Measurements from ENCODE around the gene KCNJ12.
"Not testable (repeated sequence)": the region's sequence is repeated elsewhere in the genome, so short reads cannot be mapped to it uniquely, and the experiment has no call there.

The KCNJ12 gene

GRCh38 chr17:21388066-21388465, 11.9 kb downstream of the KCNJ12 start:
- no peak for DNase-seq

DNA sequence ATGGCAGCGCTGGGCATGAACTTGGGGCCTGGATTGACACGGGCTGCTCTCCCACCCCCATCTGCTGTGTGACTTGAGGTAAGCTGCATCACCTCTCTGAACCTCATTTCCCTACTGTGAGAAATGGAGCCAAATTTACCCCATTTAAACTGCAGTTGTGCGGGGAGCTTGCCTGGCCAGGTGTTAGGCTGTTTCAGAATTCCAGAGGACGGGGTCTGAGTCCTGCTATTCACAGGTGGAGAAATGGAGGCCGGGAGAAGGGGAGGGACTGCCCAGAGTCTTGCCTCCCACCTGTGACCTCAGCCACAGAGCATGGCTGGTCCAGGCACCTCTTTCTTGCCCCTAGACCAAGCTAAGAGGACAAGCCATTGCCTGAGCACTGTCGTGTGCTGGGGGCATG, 12.8 kb downstream of the KCNJ12 start:
- DNase-seq: no peak

DNA sequence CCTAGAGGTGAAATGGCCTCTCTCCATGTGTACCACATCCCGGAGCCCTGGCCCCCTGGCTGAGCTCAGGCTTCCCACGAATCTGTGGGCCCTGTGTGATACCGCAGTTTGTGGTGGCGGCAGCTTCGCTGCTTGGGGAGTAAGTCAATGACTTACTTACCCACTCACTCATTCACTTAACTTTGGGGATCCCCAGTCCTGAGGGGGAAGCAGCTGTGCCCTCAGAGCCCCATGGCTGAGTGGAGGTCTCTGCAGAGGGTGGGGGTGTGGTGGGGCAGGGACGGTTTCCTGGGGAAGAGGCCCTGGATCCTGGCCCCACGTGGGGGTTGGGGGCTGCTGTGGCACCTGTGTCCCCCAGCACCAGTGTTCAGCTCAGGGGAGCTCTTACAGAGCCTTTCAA, 13.2 kb downstream of the KCNJ12 start:
- DNase-seq: no peak

DNA sequence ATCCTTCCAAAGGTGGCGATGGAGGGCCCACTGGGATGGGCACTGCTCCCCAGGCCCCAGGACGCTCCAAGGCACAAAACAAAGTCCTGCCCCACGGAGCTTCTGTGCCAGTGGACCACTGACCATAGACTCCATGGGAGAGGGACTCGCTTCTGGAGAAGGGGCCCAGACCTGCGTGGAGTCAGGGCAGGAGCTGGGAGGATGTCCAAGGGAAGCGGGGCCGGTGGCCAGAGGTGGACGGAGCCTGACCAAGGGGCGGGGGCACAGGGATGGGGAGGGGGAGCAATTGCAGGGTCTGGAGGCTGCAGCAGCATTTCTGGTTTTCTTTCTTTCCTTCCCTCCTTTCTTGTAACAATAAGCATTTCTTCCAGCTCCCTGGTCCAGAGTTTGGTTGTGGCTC, 14.1 kb downstream of the KCNJ12 start:
- DNase-seq: no peak

DNA sequence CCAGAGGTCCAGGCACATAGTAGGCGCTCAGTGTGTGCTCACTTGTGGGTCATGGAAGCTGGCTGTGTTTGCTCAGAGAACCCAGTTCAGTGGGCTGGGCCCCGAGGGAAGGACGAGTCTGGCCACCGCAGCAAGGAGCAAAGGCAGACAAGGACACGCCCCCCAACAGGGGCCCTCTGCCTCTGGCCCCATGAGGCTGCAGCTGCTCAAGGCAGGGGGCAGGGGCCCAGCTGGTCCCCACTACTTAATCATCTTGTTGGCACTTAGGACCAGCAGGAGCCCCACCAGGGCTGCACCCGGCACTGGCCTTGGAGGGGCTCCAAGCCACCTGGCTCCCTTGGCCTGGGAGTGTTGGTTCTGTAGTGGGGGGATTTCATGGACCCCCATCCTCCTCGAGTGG, 16.1 kb downstream of the KCNJ12 start:
- DNase-seq: no peak

DNA sequence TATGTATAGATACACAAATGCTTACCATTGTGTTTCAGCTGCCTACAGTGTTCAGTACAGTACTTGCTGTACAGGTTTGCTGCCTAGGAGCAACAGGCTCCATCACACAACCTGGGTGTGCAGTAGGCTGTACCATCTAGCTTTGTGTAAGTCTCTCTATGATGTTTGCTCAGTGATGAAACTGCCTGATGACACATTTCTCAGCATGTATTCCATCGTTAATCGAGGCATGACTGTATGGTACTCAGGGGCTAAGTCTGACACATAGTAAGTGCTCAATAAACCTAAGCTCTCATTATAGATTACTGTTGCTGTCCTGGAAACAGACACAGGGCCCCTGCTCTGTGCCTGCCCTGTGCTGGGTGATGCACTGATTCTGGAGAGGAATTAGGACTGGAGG, 18.1 kb downstream of the KCNJ12 start:
- DNase-seq: no peak

DNA sequence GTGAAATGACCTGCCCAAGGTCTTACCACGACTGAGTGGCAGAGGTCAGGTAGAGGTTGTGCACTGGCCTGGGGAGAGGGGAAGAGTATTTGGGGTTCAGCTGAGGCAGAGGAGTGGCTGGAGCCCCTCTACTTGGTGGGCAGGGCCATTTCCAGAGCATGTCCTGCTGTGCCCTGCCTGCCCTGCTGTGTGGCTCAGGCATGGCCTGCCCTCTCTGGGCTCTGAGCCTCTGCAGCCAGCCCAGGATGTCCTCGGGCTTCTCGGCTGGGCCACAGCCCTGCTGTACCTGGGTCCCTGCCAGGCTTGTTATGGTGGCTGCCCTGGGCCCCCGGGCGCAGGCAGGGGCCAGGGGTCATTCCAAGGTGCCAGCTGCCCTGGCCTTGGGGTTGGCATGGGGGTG, 19.6 kb downstream of the KCNJ12 start:
- no peak for DNase-seq

GRCh38 chr17:21396237-21396636, 20.1 kb downstream of the KCNJ12 start:
- no peak for DNase-seq

DNA sequence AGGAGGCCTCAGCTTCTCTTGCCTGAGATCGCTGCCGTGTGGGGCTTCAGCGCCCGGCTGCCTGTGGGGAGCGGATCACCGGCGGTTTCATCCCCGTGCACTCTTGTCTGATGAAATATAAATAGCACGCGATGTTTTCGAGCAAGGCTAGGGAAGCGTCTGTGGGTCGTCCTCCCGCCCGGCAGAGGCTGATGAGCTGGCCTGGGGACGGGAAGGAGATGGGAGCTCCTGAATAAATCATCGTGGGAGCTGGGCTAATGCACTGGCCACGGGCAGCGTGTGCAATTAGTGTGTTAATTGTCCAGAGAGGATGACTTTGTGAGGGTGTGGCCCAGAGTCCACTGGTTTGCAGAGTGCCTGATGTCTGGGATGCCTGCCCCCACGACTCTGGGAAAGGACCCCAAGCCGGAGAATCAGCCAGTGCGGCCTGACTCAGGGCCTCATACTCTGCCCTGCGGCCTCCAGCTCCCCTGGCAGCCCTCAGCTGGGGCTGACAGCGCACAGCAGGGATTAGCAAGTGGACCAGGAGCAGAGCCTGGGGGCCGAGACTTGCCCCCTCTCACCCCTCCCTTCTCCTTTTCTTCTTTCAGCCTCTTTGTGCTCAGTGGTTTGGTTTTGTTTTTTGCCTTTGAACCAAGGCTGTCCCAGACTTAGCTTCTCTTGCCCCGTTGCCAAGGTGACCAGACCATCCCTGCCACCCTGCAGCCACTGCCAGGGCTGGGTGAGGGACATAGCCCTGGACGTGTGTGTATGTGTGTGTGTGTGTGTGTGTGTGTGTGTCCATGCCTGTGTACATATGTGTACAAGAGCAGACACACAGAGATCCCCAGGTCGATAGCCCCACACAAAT, 21.4 kb downstream of the KCNJ12 start:
- DNase-seq: no peak

GRCh38 chr17:21399474-21400186, 23.5 kb downstream of the KCNJ12 start:
- DNase-seq: no peak

GRCh38 chr17:21400187-21400569, 24.0 kb downstream of the KCNJ12 start:
- not testable (repeated sequence) for DNase-seq

GRCh38 chr17:21400816-21401593, 24.8 kb downstream of the KCNJ12 start:
- DNase-seq: no peak

DNA sequence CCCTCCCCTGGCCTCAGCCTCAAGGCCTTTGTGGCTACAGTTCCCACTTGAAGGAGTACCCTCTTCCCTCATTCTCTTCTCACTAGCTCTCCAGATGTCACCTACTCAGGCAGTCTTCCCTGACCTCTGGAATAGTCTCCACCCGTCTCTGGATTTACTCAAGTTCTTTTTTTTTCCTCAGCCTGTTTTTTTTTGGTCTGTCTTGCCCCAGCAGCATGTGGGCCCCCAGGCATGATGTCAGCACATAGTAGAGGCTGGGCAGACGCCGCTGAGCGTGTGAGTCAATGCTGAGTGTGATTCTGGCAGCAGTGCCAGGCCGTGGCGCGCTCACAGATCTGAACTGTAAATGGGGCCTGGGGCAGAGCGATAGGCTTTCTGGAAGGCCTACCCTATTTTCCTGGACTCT, 26.0 kb downstream of the KCNJ12 start:
- DNase-seq: not testable (repeated sequence)

- DNase-seq: not testable (repeated sequence)
These were observed 26.8 kb downstream of the KCNJ12 start for GRCh38 chr17:21402926-21403325.

- not testable (repeated sequence) for DNase-seq
These were observed 27.9 kb downstream of the KCNJ12 start for GRCh38 chr17:21404106-21404505.

- DNase-seq: not testable (repeated sequence)
These were observed 28.4 kb downstream of the KCNJ12 start for GRCh38 chr17:21404539-21404938.

GRCh38 chr17:21404956-21405731, 29.0 kb downstream of the KCNJ12 start:
- DNase-seq: not testable (repeated sequence)

DNA sequence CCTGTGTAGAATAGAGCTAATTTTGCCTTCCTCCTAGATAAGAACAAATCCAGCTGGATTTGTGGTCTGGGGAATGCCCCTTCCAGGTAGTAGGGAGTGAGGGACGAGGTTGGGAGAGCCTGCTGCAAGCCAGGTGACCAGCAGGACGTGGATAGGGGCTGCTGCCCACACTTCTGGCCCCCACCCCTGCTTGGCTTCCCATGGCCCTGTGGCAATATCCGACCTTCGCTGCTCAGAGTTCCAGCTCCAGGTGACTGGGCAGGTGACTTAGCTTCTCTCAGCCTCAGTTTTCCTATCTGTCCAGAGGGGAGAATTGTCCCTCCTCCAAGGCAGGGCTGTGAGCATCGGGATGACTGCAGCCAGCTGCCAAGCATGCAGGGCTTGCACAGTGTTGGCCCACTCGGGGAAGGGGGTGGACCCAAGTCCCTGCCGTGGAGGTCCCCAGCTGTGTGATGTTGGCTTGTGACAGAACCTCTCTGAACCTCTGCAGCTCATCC, 29.8 kb downstream of the KCNJ12 start:
- not testable (repeated sequence) for DNase-seq

DNA sequence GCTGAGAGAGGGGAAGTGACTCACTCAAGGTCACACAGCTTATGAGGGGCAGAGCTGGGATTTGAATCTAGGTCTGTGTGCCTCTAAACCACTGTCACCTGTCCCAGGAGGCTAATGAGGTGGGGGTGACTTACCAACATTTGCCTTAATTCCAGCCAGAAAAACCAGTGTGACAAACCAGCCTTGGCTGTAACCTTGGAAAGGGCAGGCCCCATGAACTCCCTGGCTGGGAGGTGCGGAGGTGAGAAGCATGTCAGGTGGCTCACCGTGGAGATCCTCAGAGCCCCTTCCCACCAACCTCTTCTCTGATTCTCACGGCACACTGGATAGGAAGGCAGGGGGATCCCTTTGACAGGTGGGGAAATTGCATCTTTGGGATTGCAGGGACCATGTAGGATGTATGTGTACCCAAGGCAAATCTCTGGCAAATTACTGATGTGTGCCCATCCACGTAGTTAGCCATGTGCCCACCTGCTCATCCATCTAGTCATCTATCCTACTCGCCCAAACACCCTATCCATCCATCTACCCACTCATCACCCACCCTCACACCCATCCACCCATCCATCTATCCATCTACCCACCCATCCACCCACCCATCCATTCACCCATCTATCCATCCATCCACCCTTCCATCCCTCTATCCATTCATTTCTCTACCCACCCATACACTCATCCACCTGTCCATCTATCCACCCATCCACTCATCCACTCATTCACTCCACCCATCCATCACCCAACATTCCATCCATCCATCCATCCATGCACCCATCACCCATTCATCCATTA, 30.7 kb downstream of the KCNJ12 start:
- not testable (repeated sequence) for DNase-seq

- DNase-seq: not testable (repeated sequence)
These were observed 31.6 kb downstream of the KCNJ12 start for GRCh38 chr17:21407752-21408151.

DNA sequence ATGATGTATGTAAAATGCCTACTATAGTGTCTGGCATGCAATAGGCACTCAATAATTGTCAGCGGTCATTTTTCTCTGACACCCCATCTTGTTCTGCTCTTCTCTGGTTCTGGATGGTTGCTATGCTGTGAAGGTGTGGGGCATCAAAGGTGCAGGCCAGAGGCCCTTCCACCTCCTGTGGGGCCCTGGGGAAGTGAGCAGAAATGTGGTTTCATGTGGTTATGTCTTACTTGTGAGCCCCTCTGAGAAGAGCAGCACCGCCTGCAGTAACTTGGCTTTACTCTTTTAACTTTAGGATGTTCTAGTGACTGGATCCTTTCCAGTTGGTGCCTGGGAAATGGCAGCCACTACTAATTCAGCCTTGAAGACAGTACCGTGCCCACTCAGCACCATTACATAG, 32.1 kb downstream of the KCNJ12 start:
- not testable (repeated sequence) for DNase-seq

All from T-helper 1 cell (primary cell).